Upper lobe of left lung (tissue), 4 donors: Measurements from ENCODE around the gene ADAMTSL4.

Experiments used
- POLR2A ChIP-seq, 4 donors: fragments of 450-650 bp; IDR thresholded peaks; one replicate each; pipeline ENCODE4 v1.5.1; 2016 to 2017; ENCODE audit warnings: antibody characterized with exemption in 4 of 4, mild to moderate bottlenecking in 2 of 4
- TF ChIP-seq, protein P1 (sequence below), 6 experiments: fragments of 450-650 bp in 4 of 6; fragments of 200-600 bp in 2 of 6; sonication (generic) in 2 of 6; IDR thresholded peaks; one replicate each; pipeline ENCODE4 v1.5.1; 2016 to 2019; ENCODE audit warnings: antibody characterized with exemption in 6 of 6

DNA sequence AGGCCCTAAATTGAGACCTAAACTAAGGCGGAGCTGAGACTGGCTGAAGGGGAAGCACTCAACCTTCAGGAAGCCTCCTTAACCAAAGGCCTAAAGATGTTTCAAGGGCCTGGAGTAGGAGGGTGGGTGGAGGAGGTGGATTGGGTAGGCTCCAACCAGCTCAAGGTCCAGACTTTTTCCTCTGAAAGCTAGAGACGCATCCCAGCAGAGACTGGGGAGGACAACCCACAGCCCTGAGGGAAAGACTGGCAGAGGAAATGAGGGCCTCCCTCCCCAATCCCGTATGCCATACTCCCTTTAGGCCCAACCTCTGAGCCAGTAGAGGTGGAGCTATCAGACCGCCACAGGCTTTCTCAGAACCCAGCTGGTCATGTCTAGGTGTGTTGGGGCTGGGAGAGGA, 40.2 kb upstream of the ADAMTSL4 start:
- TF ChIP-seq, protein P1, sequence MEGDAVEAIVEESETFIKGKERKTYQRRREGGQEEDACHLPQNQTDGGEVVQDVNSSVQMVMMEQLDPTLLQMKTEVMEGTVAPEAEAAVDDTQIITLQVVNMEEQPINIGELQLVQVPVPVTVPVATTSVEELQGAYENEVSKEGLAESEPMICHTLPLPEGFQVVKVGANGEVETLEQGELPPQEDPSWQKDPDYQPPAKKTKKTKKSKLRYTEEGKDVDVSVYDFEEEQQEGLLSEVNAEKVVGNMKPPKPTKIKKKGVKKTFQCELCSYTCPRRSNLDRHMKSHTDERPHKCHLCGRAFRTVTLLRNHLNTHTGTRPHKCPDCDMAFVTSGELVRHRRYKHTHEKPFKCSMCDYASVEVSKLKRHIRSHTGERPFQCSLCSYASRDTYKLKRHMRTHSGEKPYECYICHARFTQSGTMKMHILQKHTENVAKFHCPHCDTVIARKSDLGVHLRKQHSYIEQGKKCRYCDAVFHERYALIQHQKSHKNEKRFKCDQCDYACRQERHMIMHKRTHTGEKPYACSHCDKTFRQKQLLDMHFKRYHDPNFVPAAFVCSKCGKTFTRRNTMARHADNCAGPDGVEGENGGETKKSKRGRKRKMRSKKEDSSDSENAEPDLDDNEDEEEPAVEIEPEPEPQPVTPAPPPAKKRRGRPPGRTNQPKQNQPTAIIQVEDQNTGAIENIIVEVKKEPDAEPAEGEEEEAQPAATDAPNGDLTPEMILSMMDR (IDR thresholded peaks at IDR 0.05) = no peak
- TF ChIP-seq POLR2A (IDR thresholded peaks at IDR 0.05) = no peak
